HFFc6 (cell line): Measurements from ENCODE around the gene CATSPERZ. TPM values are rescaled to one million over a fixed set of nuclear protein-coding genes. Genes with fewer than 3 reads are reported as not detected.

Experiments used
- DNase-seq: peaks from one replicate; pipeline ENCODE4 v3.0.0-alpha.2; 2018
- H3K27ac Mint-ChIP-seq: 2 replicates; pipeline ENCODE4 v1.8.0; 2020; ENCODE audit warnings: mild to moderate bottlenecking, mixed read lengths
- H3K27me3 Mint-ChIP-seq: 2 replicates; pipeline ENCODE4 v1.8.0; 2021; ENCODE audit warnings: mild to moderate bottlenecking, moderate library complexity, mixed read lengths; ENCODE audit not compliant: insufficient read depth
- H3K36me3 Mint-ChIP-seq: 2 replicates; pipeline ENCODE4 v1.8.0; 2021; ENCODE audit warnings: low read depth, mixed read lengths
- H3K4me1 Mint-ChIP-seq: 2 replicates; pipeline ENCODE4 v1.8.0; 2020; ENCODE audit warnings: low read depth, mixed read lengths
- H3K4me3 Mint-ChIP-seq: 2 replicates; pipeline ENCODE4 v1.8.0; 2020; ENCODE audit warnings: mild to moderate bottlenecking, moderate library complexity, mixed read lengths
- H3K9me3 Mint-ChIP-seq: 2 replicates; pipeline ENCODE4 v1.8.0; 2020; ENCODE audit warnings: mild to moderate bottlenecking, mixed read lengths
- total RNA-seq, 6 experiments: library from RNA; stranded (reverse); fragmentation: NEBNext Ultra II Directional; extraction: Animal tissue kit (Norgen Biotek cat#: 25700); gene quantifications; 2 replicates in 1 of 6; 3 replicates in 5 of 6; pipeline ENCODE4 v1.2.3, GENCODE V29; 2021
- TF ChIP-seq, protein P1 (sequence below): fragments of 200-600 bp; sonication (generic); IDR thresholded peaks from 2 replicates; pipeline ENCODE4 v1.5.0; 2021; ENCODE audit warnings: antibody characterized with exemption, mild to moderate bottlenecking

The CATSPERZ gene
- total RNA-seq, 6 experiments from 2014 or later = 0.31 TPM; not detected in 5

DNA sequence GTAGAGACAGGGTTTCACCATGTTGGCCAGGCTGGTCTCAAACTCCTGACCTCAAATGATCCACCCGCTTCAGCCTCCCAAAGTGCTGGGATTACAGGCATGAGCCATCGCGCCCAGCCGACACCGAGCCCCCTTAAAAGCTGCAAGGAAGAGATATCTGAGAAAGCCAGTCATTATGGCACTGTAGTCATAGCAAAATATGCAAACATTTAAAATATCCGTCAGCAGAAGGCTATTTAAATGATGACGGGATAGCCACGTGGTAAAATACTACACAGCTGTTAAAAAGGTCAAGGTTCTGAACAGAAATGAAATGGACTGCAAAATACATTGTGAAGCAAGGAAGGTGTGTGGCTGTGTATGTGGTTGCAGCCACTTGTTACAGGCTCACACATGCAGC lies 33.4 kb downstream of the CATSPERZ start:
- peaks cover 22% of the 10 kb centered on the region for H3K4me1 Mint-ChIP-seq
- H3K27me3 Mint-ChIP-seq = peaks cover 7% of the 10 kb centered on the region; the same call in 1 of the 2 replicates
- no peak overlapping the region for H3K4me3 Mint-ChIP-seq
- H3K27ac Mint-ChIP-seq = no peak overlapping the region
- no peak for DNase-seq
- no peaks in the 10 kb centered on the region for H3K36me3 Mint-ChIP-seq
- no peaks in the 10 kb centered on the region for H3K9me3 Mint-ChIP-seq
- TF ChIP-seq, protein P1, sequence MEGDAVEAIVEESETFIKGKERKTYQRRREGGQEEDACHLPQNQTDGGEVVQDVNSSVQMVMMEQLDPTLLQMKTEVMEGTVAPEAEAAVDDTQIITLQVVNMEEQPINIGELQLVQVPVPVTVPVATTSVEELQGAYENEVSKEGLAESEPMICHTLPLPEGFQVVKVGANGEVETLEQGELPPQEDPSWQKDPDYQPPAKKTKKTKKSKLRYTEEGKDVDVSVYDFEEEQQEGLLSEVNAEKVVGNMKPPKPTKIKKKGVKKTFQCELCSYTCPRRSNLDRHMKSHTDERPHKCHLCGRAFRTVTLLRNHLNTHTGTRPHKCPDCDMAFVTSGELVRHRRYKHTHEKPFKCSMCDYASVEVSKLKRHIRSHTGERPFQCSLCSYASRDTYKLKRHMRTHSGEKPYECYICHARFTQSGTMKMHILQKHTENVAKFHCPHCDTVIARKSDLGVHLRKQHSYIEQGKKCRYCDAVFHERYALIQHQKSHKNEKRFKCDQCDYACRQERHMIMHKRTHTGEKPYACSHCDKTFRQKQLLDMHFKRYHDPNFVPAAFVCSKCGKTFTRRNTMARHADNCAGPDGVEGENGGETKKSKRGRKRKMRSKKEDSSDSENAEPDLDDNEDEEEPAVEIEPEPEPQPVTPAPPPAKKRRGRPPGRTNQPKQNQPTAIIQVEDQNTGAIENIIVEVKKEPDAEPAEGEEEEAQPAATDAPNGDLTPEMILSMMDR = no peak

DNA sequence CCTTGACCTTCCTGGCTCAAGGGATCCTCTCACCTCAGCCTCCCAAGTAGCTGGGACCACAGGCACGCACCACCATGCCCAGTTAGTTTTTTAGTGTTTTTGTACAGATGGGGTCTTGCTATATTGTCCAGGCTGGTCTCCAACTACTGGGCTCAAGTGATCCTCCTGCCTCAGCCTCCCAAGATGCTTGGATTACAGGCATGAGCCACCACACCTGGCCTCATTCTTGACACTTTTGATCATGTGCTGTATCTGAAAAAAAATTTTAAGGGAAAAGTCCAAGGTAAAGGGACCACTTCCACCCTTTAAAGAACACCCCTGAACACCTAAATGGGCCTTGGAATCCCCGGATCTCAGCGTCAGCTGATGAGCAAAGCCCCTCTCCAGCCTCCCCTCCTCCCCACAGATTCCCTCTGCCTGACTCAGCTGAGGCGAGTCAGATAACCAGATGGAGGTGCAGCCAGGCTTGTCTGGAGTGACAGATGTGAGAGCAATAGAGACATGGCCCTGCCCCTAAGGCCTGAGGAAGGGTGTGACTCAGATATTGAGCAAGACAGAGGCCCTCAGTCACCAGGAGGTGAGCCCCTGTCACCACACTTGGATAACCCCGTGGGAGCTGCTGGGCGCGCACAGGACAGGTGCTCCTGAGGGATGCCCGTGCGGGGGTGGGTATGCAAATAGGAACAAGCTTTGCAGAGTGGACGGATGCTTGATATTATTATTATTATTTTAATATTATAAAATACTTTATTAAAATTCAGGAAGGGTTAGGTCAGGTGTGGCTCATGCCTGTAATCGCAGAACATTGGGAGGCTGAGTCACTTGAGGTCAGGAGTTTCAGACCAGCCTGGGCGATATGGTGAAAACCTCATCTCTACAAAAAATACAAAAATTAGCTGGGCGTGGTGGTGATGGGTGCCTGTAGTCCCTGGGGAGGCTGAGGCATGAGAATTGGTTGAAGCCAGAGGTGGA lies 34.9 kb downstream of the CATSPERZ start:
- DNase-seq = peak; percentile 94
- no peaks in the 10 kb centered on the region for H3K36me3 Mint-ChIP-seq
- TF ChIP-seq, protein P1 = no peak
- peak overlapping the region; percentile 41 for H3K4me3 Mint-ChIP-seq
- no peaks in the 10 kb centered on the region for H3K9me3 Mint-ChIP-seq
- H3K4me1 Mint-ChIP-seq = peaks cover 22% of the 10 kb centered on the region
- H3K27me3 Mint-ChIP-seq = peaks cover 4% of the 10 kb centered on the region; the same call in 1 of the 2 replicates
- peak overlapping the region; percentile 78 for H3K27ac Mint-ChIP-seq

DNA sequence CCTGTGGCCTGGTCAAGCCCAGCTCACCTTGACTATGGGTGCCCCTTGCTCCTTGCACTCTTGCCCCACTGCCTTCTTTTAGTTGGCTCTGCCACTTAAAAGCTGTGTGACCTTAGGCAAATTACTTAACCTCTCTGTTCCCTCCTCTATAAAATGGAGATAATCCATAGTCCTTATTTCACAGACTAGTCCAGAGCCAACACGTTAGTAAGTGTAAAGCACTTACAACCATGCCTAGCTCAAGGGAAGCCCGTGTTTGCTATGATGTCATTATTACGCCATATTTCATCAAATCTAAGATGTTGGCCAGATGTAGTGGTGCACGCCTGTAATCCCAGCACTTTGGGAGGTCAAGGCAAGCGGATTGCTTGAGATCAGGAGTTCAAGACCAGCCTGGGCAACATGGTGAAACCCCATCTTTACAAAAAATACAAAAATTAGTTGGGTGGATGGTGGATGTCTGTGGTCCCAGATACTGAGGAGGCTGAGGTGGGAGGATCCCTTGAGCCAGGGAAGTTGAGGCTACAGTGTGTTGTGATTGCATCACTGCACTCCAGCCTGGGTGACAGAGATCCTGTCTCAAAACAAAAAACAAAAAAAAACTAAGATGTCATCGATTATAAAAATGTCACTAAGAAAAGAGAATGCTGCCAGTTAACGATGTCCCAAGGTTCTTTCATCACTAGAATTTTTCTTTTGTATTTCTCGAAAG lies 37.5 kb downstream of the CATSPERZ start:
- Mint-ChIP-seq H3K27ac (no peak overlapping the region), H3K27me3 (peaks cover 5% of the 10 kb centered on the region; the same call in 1 of the 2 replicates), H3K4me3 (no peak overlapping the region), H3K9me3 (no peaks in the 10 kb centered on the region), H3K36me3 (no peaks in the 10 kb centered on the region), H3K4me1 (peaks cover 12% of the 10 kb centered on the region)
- TF ChIP-seq, protein P1 = no peak
- DNase-seq = no peak

DNA sequence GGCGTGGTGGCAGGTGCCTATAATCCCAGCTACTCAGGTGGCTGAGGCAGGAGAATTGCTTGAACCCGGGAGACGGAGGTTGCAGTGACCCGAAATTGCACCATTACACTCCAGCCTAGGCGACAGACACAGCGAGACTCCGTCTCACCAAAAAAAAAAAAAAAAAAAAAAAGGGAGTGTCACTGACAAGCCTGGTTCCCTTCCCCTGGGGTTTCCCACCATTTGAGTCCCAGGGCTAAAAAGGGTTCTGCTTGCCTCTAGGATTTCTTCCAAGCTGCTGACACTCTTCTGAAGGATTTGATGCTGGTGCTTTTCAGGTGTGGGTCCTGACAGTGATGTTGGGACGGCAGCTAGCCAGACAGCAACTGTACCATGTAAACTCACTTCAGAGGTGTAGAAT lies 38.6 kb downstream of the CATSPERZ start:
- no peaks in the 10 kb centered on the region for H3K36me3 Mint-ChIP-seq
- peaks cover 5% of the 10 kb centered on the region; the same call in 1 of the 2 replicates for H3K27me3 Mint-ChIP-seq
- no peak for DNase-seq
- H3K9me3 Mint-ChIP-seq = no peaks in the 10 kb centered on the region
- H3K27ac Mint-ChIP-seq = no peak overlapping the region
- H3K4me1 Mint-ChIP-seq = peaks cover 12% of the 10 kb centered on the region
- TF ChIP-seq, protein P1 = no peak
- H3K4me3 Mint-ChIP-seq = no peak overlapping the region

DNA sequence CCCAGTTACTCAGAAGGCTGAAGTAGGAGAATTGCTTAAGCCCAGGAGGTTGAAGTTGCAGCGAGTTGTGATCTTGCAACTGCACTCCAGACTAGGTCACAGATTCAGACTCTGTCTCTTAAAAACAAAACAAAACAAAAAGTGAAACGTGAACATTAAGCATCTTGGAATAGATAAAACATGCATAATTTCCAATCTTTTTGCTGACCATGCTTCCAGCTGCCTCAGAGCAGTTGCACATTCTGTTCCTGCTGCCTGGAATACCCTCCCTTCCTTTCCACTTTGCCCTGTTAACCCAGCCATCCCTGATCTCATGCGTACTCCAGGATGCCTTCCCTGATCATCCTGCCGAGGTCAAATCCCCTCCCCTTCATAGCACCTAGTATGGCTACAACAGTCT lies 39.1 kb downstream of the CATSPERZ start:
- peaks cover 12% of the 10 kb centered on the region for H3K4me1 Mint-ChIP-seq
- H3K9me3 Mint-ChIP-seq = no peaks in the 10 kb centered on the region
- DNase-seq = no peak
- TF ChIP-seq, protein P1 = no peak
- H3K27me3 Mint-ChIP-seq = peaks cover 5% of the 10 kb centered on the region; the same call in 1 of the 2 replicates
- H3K36me3 Mint-ChIP-seq = no peaks in the 10 kb centered on the region
- H3K4me3 Mint-ChIP-seq = no peak overlapping the region
- H3K27ac Mint-ChIP-seq = no peak overlapping the region
